Stimulated activated CD4-positive, alpha-beta T cell treated with anti-CD3 and anti-CD28 coated beads, Interleukin-2, amount 100 ng/mL, for 24 hours (primary cell): ENCODE measurements around the gene PKD2L1.
"Not testable (repeated sequence)": the region's sequence is repeated elsewhere in the genome, so short reads cannot be mapped to it uniquely, and the experiment has no call there.

Experiments
- DNase-seq, 2 donors: peaks; one replicate each; pipeline ENCODE4 v3.0.0-alpha.2; 2020

PKD2L1 gene

GRCh38 chr10:100330079-100330478, at the start of gene PKD2L1:
PKD2L1 (minus strand) TSS chr10:100330228; CDS start chr10:100330103, 125 bp downstream.
- no peak for DNase-seq

GRCh38 chr10:100377830-100378229, 47.8 kb upstream of the PKD2L1 start:
- DNase-seq, result no peak

DNA sequence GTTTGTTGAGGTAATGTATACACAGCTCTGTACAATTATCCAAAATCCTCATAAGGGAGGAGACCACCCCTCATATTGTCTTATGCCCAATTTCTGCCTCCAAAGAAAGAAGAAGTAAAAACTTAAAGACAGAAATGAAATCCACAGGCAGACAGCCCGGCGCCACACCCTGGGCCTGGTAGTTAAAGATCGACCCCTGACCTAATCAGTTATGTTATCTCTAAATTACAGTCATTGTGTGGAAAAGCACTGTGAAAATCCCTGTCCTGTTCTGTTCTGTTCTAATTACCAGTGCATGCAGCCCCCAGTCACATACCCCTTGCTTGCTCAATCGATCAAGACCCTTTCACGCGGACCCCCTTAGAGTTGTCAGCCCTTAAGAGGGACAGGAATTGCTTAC, 46.6 kb upstream of the PKD2L1 start:
- not testable (repeated sequence) for DNase-seq

- not testable (repeated sequence) for DNase-seq
These were observed 44.8 kb upstream of the PKD2L1 start for GRCh38 chr10:100374677-100375353.

DNA sequence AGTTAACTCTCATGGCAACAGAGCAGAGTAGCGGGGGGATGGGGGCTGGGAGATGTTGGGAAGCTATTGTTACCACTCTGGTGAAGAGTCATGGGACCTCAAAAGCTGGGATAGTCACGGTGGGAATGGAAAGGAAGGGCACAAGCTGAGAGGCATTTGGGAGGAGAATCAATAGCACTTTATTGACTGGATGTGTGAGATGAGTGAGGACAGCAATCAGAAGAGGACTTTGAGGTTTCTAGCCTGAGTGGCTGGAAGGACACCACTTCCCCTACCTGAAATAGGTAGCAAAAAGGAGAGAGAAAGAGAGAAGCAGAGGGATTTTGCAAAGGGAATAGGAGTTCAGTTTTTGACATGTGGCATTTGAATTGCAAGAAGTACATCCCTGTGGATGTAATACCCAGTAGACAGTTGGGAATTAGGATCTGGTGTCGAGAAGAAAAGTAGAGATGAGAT, 44.2 kb upstream of the PKD2L1 start:
- DNase-seq, result no peak

- peak; percentile 85 to 93 for DNase-seq
These were observed 43.5 kb upstream of the PKD2L1 start for GRCh38 chr10:100373298-100374199.

DNA sequence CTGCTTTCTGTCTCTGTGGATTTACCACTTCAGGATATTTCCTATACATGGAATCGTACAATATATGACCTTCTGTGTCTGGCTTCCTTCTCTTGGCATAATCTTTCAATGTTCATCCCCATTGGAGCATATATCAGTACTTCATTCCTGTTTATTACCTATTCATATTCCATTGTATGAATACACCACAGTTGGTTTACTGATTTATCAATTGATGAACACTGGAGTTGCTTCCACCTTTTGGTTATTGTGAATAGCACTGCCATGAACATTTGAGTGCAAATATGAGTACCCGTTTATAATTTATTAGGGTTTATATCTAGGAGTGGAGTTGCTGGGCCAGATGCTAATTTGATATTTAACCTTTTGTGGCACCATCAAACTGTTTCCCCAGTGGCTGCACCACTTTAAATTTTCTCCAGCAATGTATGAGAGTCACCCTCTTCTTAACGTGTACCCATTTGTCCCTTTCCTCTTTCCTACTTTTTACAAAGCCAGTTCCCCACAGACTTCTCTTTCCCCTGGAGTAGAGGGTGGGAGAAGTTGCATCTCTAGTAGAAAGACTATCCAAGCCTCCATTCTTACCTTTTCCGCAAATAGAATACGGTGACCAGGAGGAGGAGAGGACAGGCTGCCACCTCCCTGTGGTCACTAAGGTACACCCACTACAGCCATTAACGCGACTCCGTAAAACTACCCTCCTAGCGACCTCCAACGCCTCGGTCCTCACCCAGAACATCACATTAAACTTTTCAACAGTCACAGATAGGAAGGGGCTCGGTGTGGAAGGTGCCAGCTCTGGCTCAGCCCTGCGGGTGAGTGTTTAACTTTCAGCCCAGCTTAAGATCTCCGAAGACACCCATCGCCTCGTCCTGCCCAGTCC, 42.6 kb upstream of the PKD2L1 start:
- DNase-seq, result no peak

GRCh38 chr10:100371482-100372027, 41.5 kb upstream of the PKD2L1 start:
- no peak for DNase-seq

GRCh38 chr10:100370714-100371481, 40.9 kb upstream of the PKD2L1 start:
- DNase-seq, result peak; percentile 57 to 76

GRCh38 chr10:100368721-100369120, 38.7 kb upstream of the PKD2L1 start:
- DNase-seq, result no peak

DNA sequence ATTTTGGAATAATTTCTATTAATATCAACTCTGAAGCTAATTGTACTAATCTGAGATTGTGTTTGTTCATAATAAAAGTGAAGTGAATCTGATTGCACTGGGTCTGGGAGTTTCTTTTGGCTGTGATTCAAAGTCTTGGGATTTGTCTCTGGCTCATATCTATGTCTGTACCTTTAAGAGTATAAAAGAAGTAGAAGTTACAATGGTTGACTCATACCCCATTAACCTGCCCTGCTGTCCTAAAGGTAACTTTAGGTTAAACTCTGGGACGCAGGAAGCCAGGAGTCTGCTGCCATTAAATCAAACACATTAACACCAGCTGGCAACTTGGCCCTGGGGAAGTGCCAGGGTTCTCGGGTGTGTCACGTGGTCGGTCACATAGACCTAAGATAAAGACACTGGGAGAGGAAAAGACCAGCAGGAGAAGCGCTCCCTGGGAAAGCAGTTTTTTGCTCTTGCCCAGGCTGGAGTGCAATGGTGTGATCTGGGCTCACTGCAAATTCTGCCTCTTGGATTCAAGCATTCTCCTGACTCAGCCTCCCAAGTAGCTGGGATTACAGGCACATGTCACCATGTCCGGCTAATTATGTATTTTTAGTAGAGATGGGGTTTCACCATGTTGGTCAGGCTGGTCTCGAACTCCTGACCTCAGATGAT, 34.8 kb upstream of the PKD2L1 start:
- DNase-seq, result no peak

DNA sequence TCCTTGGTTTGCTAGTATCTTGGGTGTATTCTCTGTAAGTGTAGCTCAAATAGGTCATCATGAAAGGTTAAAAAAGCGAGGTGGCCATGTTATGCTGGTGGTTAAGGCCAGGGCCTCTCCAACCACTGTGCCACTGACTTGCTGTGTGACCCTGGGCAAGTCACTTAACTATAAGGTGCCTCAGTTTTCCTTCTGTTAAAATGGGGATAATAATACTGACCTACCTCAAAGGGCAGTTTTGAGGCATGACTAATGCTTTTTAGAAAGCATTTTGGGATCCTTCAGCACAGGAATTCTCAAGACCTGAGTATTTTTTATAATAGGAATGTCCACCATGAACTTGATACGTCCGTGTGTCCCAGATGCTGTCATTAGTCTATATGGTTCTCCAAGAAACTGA, 34.1 kb upstream of the PKD2L1 start:
- DNase-seq, result no peak

- DNase-seq, result no peak
These were observed 32.8 kb upstream of the PKD2L1 start for GRCh38 chr10:100362570-100363496.

DNA sequence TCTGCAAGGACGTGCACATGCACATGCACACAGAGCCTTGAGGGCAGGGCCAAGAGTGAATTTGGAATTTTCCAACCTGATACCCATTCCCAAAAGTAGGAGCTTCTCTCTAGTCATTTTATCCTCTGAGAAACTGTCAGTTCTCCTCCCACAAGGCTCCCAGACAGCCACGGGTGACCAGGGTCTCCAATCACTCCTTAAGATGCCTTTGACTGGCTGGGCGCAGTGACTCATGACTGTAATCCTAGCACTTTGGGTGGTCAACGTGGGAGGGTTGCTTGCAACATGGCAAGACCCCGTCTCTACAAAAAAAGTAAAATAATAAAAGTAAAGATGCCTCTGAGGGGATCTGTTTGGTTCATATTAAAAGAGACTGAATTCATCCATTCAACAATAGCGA, 30.2 kb upstream of the PKD2L1 start:
- DNase-seq, result no peak

- DNase-seq, result no peak
These were observed 29.6 kb upstream of the PKD2L1 start for GRCh38 chr10:100359529-100360150.

- DNase-seq, result no peak
These were observed 29.0 kb upstream of the PKD2L1 start for GRCh38 chr10:100359030-100359432.

- no peak for DNase-seq
These were observed 27.2 kb upstream of the PKD2L1 start for GRCh38 chr10:100357059-100357858.
